ENCODE measurements around the gene AOC3.
A peak's percentile ranks its signal among the peaks of the same experiment; 100 is the strongest.

The AOC3 gene, protein sequence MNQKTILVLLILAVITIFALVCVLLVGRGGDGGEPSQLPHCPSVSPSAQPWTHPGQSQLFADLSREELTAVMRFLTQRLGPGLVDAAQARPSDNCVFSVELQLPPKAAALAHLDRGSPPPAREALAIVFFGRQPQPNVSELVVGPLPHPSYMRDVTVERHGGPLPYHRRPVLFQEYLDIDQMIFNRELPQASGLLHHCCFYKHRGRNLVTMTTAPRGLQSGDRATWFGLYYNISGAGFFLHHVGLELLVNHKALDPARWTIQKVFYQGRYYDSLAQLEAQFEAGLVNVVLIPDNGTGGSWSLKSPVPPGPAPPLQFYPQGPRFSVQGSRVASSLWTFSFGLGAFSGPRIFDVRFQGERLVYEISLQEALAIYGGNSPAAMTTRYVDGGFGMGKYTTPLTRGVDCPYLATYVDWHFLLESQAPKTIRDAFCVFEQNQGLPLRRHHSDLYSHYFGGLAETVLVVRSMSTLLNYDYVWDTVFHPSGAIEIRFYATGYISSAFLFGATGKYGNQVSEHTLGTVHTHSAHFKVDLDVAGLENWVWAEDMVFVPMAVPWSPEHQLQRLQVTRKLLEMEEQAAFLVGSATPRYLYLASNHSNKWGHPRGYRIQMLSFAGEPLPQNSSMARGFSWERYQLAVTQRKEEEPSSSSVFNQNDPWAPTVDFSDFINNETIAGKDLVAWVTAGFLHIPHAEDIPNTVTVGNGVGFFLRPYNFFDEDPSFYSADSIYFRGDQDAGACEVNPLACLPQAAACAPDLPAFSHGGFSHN

DNA sequence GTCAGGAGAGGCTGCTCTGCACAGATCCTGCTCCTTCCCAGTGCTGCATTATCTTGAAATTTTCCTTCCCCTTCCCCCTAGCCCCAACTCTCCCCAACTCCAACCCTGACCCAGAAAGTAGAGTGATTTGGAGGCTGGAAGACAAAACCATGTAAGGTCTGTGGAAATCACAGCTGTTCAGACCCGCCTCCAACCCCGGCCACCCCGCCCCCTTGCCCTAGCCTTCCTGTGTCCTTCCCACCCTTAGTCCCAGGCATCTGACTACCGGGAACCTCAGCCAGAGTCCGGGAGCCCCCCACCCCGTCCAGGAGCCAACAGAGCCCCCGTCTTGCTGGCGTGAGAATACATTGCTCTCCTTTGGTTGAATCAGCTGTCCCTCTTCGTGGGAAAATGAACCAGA, at the start of gene AOC3:
AOC3 (plus strand) TSS at position 246 of the 400 bp plus-strand sequence; CDS start at position 391, 145 bp downstream.
- no peak for DNase-seq

DNA sequence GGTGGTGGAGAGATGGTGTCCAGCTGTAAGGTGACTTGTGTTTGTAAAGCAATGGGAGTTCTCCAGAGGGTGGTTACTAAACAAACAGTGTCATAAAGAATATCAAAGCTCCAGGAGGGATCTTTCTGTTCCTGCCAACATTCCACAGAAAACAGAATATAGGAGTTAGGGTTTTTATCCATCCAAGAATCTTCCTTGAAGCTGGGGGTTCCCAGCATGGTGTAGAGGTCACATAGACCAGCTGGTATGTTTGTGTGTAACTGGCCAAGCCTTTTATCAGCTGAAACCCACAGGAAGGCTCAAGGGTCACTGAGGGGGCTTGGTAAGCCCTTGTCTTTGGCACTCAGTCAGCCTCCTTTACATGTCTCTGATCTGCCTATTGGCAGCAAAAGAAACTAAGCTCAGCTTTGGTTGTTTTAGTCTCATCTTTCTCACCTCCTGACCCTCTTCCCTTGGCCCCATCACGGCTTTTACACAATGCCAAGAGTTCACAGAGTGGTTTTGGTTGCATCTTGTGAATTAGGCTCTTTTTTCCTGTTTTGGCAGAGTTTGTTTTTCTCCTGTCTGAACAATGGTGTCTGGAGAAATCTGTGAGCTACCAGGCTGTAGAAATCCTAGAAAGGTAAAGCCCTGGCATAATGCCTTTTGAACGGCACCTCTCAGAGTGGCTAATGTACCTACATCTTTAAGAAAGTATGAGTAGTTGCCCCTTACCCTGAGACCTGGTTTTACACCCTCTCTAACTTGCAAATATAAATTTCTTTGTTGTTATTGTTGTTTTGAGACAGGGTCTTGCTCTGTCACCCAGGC, 47.7 kb upstream of the AOC3 start:
- DNase-seq: peak in 1 of 2 experiments; percentile 4

DNA sequence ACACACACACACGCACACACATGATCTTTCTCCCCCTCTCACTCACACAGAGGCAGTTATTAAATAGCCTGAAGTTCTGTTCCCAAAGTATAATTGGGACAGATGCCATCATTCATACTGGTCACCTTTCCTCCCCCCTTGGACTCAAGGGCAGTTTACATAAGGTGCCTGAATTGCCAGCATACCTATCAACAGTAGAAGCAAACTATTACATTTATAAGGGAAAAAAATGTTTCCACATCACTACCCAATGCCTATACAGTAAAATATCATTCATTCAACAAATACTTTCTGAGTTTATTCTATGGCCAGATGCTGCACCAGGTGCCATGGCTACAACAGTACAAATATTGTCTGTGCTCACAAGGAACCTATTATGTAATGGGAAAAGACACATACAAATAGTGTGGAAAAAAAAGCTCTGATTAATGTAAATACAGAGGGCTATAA, 46.1 kb upstream of the AOC3 start:
- DNase-seq: peak; percentile 31 to 43

DNA sequence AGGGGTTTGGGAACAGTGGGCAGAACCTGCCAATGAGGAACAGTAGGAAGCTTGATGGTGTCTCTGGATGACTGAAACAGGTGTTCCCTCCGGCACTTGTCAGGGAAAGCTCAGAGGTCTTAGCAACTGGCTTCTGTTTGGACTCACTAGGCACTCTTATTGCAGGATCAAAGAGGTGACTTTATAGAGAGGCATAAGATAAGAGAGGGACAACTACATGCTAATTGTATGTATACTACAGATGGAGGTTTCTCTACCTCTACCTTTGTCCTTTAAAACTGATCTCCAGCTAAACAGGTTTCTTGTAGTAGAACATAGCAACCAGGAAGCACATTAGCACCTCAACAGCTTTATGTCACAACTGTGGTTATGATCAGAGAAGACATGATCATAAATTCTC, 44.8 kb upstream of the AOC3 start:
- DNase-seq: no peak

DNA sequence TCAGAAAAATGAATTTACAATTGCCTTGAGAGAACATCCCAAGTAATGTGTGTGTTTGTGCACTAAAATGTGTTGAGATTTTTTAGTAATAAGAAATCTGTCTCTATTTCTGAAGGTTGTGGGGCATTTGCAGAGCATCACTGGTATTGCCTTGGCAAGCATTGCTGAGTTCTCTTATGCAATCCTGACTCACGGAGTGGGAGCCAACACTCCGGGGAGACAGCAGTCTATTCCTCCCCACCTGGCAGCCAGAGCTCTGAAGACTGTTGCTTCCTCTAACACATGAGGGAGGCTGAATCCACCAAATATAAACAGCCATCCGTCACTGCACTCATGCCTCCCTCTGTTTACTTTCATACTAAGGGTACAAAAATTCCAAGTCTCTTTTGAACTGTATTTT, 41.7 kb upstream of the AOC3 start:
- no peak for DNase-seq

DNA sequence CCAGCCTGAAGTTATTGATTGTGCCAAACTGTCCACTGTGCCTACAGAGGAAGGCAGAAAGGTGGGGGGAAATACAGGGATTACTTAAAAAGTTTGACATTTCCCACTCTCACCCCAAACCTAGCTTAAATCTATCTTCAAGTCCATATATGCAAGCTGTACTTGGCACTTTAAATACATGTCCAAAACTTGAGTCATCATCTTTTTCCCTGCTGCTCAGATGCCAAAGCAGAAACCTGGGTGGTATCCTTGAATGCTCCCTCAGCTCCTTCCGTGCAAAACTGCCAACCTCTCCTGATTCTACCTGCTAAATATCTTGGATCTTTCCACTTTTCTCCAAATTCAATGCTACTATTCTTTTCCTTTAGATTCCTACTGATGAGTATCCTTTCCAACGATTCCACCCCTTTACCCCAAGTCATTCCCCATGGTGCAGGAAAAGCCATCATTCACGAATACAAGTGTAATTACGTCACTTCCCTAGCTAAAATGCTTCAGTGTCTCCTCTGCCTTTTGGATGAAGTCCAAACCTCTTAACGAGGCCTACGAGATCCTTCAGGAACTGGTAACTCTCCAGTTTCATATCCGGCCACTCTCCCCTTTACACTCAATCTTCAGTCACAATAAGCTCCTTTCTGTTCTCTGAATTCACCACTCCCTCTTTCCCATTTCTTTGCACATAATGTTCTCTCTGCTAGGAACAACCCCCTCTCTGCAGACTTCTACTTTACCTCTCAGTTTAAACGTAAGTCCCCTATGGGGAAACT, 36.2 kb upstream of the AOC3 start:
- DNase-seq: no peak

DNA sequence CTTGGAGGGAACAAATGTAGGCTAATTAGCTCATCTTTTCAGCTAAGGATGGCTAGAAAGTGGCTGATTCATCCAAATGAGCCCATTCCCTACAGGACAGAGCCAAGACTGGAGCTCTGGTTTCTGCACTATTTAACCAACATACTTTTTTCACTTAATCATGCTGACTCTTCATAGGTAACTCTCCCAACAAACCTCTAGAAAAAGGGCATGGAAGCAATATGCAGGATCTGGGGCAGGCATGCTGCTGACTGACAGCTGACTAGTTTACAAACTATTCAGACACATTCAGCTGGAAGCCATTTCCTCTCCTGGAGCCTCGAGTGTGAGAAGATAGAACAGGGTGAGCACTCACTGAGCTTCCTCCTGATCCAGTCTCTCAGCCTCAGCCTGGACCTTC, 33.1 kb upstream of the AOC3 start:
- no peak for DNase-seq

DNA sequence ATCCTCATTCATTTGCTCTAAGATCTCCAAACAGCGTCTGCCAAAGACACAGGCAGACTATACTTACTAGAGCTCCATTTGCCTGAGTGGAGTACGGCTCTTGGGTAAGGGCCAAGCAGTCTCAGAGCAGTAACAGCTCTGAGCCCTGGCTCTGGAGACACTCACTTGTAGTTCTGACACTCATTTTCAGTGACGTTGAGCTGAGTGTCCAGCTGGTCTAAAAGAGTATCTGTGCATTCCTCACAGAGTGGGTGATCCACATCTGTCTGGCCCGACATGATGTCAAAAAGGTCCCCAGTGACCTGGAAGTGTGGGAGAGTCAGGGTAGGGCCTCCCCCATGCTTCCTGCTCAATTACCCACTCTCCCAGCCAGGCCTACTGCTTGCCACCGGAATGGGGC, 32.6 kb upstream of the AOC3 start:
- no peak for DNase-seq

DNA sequence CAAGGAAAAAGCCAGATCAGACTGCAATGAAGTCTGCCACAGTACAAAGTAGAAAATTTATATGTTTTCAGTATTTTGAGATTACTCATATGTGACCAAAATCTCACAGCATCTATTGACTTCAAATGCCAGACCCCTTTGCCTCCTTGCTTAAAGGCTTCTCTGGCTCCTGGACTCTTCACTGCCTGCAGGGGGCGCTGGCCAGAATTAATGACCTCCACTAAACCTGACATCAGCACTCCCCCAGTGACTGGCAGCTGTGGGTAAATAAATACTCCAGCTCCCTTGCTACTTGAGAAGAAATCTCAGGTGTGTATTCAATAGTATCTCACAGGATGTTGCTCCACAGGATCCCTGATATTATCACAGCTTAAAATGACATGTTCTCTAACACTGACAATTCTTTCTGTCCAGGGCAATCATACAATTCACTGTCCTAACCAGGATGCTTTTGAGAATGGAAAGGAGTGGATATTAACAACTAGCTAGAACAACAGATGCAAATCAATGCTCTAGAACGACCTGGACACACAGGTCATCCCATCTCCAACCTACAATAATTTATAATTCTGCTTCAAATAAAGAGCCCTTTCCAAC, 31.0 kb upstream of the AOC3 start:
- peak; percentile 71 to 86 for DNase-seq

DNA sequence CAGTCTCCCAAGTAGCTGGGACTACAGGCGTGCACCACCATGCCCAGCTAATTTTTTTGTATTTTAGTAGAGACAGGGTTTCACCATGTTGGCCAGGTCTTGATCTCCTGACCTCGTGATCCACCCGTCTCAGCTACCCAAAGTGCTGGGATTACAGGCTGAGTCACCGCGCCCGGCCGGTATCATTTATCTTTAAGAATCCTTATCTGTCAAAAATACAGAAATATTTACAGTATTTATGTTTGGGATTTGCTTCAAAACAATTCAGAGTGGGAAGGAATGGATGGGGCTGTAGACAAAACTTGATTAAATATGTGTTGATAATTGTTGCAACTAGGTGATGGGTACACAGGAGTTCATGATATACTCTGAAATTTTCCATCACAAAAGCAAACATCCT, 29.8 kb upstream of the AOC3 start:
- DNase-seq: no peak

DNA sequence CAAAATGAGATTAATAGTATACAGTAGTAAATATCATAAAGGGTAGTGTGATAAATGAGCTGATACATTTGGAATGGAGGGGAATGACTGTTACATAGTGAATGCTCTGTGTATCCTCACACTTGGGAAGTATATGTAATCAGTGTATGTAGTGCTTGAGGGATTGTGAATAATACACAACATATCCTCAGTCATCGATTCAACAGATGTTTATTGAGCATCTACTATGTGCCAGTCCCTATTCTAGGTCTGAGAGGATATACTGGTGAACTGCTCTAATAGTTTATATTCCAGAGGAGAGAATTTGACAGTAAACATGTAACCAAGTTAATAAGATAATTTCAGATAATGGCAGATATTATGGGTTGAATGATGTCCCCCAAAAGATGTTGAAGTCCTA, 23.5 kb upstream of the AOC3 start:
- DNase-seq: no peak

DNA sequence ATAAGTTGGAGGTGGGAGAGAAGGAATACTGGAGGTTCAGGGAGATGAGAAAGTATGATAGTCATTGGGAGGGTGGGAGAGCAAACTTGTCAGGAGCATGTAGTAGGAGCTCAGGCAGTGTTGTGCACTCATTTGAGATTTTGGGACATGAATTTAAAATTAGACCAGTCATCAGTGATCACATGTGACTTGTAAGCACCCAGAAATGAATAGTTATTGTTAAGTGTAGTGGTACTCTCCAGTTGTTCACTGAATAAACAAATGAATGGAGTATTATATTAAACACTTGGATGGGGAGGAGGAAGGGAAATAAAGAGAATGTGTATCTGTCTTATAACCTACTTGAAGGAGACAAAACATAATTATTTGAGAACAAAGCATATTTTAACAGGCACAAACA, 20.0 kb upstream of the AOC3 start:
- no peak for DNase-seq

DNA sequence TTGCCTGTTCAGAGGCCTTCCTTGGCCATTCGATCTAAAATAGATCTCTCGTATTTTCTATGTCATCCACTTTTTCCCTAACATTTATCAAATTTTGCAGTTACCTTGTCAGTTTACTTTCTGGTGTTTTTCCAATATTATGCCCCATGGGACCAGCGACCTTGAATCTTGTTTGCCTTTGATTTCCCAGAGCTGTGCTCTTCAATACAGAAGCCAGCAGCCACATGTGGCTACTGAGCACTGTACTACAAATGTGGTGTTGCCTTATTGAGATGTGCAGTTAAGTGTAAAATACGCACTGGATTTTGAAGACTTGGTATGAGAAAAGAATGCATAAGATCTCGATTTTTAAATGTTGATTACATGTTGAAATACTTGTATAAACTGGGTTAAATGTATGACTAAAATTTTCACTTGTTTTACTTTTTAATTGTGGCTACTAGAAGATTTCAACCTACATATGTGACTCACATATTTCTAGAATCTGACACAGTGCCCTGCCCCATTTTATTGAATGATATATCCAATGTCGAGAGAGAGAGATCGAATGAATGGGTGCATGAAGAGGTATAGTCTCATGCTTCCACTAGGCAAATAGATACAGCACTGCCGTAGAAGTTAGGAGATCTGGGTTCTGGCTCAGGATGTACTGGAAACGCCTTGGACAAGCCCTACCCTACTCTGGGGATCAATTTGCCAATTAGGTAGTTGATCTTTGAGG, 18.6 kb upstream of the AOC3 start:
- DNase-seq: no peak

DNA sequence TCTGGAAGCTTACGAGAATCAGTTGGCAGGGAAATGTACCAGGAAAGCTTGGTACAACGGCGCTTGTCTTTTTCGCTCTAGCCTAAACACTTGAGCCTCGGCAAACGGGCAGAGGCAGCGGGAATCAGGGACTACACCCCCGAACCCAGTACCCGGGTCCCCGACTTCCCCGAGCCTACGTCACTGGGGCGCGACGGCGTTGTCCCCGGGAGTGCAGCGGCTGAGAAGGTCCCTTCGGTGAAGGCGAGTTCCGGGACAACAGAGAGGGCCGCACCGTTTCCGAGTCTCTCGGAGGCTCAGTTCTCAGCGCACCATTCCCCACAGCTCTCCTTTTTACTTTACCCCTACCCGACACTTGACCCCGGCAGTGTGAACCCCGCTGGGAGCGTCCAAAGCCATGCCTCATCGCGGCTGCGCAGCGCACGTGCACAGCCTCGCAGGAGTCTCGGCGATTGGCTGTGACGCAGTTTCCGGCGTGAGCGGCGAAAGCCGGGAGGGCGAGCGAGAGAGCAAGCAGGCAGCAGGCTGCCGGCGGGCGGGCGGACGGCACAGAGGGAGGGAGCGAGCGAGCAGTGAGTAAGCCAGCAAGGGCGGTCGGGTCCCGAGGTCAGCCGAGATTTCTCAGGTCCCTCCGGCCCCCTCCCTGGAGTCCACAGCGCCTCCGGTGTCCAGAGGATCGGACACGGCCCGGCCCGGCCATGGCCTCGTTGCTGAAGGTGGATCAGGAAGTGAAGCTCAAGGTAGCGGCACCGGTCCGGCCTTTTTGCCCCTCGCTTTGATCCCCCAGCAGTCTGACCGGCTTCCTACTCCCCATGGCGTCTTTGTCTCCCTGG, 17.8 kb upstream of the AOC3 start, which contains the start of gene PSME3:
PSME3 (plus strand) TSS at position 464 of the 833 bp plus-strand sequence; CDS start at position 699, 235 bp downstream.
- peak; percentile 84 to 88 for DNase-seq

DNA sequence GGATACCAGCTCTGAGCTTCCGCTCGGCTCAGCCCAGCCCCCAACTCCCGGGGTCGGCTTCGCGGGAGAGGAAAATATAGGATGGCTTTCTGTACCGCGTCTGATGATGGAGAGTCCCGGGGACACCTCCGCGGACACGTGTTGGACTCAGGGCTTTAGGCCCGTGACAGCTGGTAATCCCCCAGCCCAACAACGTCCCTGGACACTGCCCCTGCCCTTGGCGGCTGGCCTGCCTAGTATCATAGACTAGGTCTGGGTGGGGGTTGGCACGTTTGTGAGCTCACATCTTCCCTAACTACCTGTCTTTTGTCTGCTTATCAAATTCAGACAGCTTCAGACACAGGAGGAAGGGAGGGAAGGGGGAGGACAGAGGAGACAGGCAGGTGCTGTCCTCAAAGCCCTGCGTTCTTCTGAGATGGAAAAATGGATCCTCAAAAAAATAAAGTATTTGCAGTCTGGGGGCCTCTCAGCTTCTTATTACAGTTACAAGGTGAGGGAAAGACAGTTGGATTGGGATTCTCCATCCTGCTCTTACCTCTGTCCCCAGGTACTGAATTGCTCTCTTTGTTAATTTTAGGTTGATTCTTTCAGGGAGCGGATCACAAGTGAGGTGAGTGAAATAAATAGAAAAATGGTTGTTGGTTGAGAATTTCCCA, 17.1 kb upstream of the AOC3 start:
- no peak for DNase-seq

DNA sequence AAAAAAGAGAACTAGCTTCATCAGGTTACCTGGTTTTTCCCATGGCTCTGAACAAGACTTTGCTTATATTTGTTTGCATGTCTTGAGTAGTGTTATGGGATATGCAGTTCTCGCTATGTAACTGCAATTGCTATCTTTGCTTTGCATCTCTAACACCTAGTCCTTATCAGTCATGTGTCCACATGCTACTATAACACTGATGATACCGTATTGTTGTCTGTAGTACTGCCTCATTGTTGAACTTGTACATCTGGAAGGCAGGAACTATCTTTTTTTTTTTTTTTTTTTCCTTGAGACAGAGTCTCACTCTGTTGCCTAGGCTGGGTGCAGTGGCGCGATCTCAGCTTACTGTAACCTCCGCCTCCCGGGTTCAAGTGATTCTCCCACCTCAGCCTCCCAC, 15.3 kb upstream of the AOC3 start:
- no peak for DNase-seq

DNA sequence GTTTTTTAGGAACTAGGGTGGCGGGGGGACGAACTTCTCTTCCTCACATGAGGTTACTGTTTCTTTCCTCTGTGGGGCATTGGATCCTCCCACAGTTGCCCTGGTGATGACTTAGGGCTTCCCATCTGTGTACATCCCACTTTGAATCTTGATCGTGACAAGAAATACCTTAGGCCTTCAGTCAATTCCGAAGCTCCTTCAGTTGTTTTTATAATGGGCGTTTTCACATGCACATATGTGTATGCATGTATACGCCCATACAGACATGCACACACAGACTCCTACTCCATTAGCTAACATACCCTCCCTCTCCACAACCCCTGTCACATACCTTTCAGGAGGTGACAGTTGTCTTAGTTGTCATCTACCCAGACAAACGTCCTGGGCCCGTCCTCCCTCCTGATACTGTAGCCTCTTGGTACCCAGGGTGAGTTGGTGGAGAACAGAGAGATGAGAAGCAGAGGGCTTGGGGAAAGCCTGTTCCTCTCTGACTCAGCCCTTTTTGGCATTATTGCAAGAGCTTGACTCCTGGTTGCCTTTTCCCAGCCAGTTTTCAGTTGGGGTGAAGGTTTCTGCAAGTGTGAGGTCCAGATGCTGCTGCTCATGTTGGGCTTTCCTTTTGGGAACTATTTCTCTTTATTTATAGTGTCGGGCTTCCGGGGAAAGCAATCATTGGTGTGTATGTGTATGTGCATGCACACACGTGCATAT, 8.9 kb upstream of the AOC3 start:
- DNase-seq: no peak

DNA sequence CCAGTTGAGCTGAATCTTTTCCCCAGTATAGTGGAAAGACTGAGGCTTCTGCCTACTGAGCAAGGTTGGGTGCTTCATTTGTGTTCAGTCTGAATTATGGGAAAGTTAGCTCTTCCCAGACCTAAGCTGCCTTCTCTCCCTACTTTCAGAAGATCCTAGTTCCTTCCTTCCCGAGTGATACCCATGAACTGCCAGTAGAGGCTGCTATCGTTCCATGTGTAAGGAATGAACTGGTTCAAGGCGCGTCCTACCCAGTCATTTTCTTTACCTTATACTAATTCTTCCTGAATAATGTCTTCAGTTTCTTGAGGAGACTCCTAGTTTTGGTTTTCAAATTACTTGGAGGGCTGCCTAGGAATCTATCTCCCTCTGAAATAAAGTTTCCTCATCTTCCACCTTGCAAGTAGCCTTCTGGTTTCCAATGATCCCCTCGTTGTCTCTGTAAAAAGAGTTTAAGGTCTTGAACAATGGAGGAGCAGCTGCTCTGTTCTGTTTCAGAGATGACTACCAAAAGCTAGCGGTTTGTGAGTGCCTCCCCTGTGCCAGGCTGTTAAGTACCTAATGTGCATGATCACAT, 7.6 kb upstream of the AOC3 start:
- DNase-seq: peak; percentile 31 to 61

DNA sequence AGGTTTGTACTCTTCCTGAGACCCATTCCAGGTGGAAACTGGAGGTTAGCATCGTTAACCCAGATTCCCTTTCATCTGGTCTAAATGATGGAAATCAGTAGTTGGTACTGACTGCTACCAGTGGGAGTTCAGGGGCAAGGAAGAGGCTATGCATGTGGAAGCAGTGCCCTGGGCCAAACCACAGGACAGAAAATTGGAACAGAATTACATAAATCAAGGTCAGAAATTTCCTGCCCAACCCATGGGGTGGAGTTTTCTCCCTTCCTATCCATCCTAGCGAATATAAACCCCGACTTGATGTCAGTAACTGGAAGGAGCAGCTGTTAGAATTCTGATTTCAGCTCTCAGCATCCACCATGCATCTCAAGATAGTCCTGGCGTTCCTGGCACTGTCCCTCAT, 6.7 kb upstream of the AOC3 start, which contains the start of gene AOC2:
AOC2 (plus strand) TSS at position 310 of the 400 bp plus-strand sequence; CDS start at position 357, 47 bp downstream.
- no peak for DNase-seq

All from SHP77 (cell line).